Endodermal cell (in vitro differentiated cells): ENCODE data around the gene ZNF787. TPM values are rescaled to one million over a fixed set of nuclear protein-coding genes. Genes with fewer than 3 reads are reported as not detected.

Source experiments
- DNase-seq: peaks from one replicate; pipeline ENCODE4 v3.0.0-alpha.2; 2017
- H3K27ac ChIP-seq: 2 replicates; pipeline ENCODE4 v1.5.1; 2013; ENCODE audit warnings: mild to moderate bottlenecking, low read depth, low read length, moderate library complexity
- H3K27me3 ChIP-seq: 2 replicates; pipeline ENCODE4 v1.6.1; 2013; ENCODE audit warnings: mild to moderate bottlenecking, low read length, moderate library complexity; ENCODE audit not compliant: insufficient read depth, control insufficient read depth, poor library complexity, severe bottlenecking
- H3K36me3 ChIP-seq: 2 replicates; pipeline ENCODE4 v1.7.0; 2013; ENCODE audit warnings: mild to moderate bottlenecking, low read length, moderate library complexity; ENCODE audit not compliant: control insufficient read depth, insufficient read depth
- H3K4me1 ChIP-seq: one replicate; pipeline ENCODE4 v1.7.0; 2013; ENCODE audit warnings: low read length; ENCODE audit not compliant: control insufficient read depth, insufficient read depth
- H3K4me3 ChIP-seq: 2 replicates; pipeline ENCODE4 v1.5.1; 2013; ENCODE audit warnings: mild to moderate bottlenecking, low read length, moderate library complexity
- H3K9ac ChIP-seq: 2 replicates; pipeline ENCODE4 v1.6.1; 2013; ENCODE audit warnings: mild to moderate bottlenecking, low read length, moderate library complexity; ENCODE audit not compliant: poor library complexity, severe bottlenecking; ENCODE audit errors: extremely low read depth
- H3K9me3 ChIP-seq: 2 replicates; pipeline ENCODE4 v1.6.1; 2013; ENCODE audit warnings: mild to moderate bottlenecking, low read length, moderate library complexity; ENCODE audit not compliant: control insufficient read depth
- H3K27ac Mint-ChIP-seq: 2 replicates; pipeline ENCODE4 v1.8.0; 2020; ENCODE audit warnings: mixed read lengths
- H3K27me3 Mint-ChIP-seq: 2 replicates; pipeline ENCODE4 v1.8.0; 2021; ENCODE audit warnings: mild to moderate bottlenecking, mixed read lengths; ENCODE audit not compliant: insufficient read depth
- H3K36me3 Mint-ChIP-seq: 2 replicates; pipeline ENCODE4 v1.8.0; 2020; ENCODE audit warnings: low read depth, mixed read lengths
- H3K4me1 Mint-ChIP-seq: 2 replicates; pipeline ENCODE4 v1.8.0; 2020; ENCODE audit warnings: mixed read lengths
- H3K4me3 Mint-ChIP-seq: 2 replicates; pipeline ENCODE4 v1.8.0; 2020; ENCODE audit warnings: mild to moderate bottlenecking, moderate library complexity, mixed read lengths
- H3K9me3 Mint-ChIP-seq: 2 replicates; pipeline ENCODE4 v1.8.0; 2020; ENCODE audit warnings: mild to moderate bottlenecking, mixed read lengths
- CTCF ChIP-seq: fragments of 200-600 bp; sonication (generic); conservative IDR thresholded peaks from 2 replicates; pipeline ENCODE4 v1.5.0; 2021; ENCODE audit warnings: antibody characterized with exemption, mild to moderate bottlenecking
- WGBS, 2 experiments: methylation state at CpG; one replicate each; pipeline versions ENCODE4 v1.1.5 to v1.1.7; 2013; ENCODE audit warnings: missing lambda C conversion rate in 2 of 2, mixed read lengths in 1 of 2; ENCODE audit not compliant: insufficient coverage in 1 of 2, insufficient read length in 1 of 2; 5-methylcytosine and 5-hydroxymethylcytosine counted together
- total RNA-seq, 2 donors: library from RNA; stranded (reverse); fragmentation: NEBNext Ultra II Directional in 1 of 2; extraction: Animal tissue kit (Norgen Biotek cat#: 25700) in 1 of 2; gene quantifications; 2 replicates in 1 of 2; 3 replicates in 1 of 2; pipeline ENCODE4 v1.2.1, GENCODE V29; 2021

The ZNF787 gene
- total RNA-seq, 2 donors from 2014 or later, result 42.1 to 43.7 TPM

DNA sequence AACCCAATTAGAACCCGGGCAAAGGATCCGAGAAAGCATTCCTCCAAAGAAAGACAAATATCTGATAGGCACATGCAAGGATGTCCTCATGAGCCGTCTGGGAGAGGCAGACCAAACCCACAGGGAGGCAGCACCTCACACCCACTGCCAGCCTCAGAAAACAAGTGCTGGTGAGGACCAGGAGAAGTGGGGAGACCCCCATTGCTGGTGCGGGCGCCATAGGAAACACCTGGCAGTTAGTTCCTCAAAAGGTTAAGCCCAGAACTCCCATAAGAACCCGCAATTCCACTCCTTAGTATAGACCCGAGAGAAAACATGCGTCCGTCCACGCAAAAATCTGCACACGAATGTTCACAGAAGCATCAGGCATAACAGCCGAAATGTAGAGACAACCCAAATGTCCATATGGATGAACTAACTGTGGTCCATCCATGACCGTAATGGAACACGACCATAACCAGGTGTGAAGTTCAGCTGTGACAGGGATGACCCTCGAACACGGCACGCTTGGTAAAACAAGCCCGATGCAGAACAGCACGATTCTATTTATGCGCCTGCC, 7.9 kb downstream of the ZNF787 start:
- Histone ChIP-seq H3K4me1 (peaks cover 5% of the 10 kb centered on the region), H3K27me3 (no peaks in the 10 kb centered on the region), H3K27ac (no peak overlapping the region), H3K4me3 (no peak overlapping the region), H3K36me3 (peaks cover 11% of the 10 kb centered on the region), H3K9ac (no peak overlapping the region), H3K9me3 (no peaks in the 10 kb centered on the region)
- no peak for TF ChIP-seq CTCF
- Mint-ChIP-seq H3K27ac (peak overlapping the region; percentile 76), H3K4me3 (no peak overlapping the region), H3K27me3 (no peaks in the 10 kb centered on the region), H3K4me1 (peaks cover 40% of the 10 kb centered on the region), H3K36me3 (peaks cover 9% of the 10 kb centered on the region), H3K9me3 (no peaks in the 10 kb centered on the region)
- WGBS, 2 experiments, result 89 to 91% methylated on average over 20 of the region's 20 CpGs
- no peak for DNase-seq

GRCh38 chr19:56112313-56112709, 8.8 kb downstream of the ZNF787 start:
- no peak overlapping the region for H3K4me3 ChIP-seq
- no peak for DNase-seq
- Mint-ChIP-seq H3K4me3 (no peak overlapping the region), H3K9me3 (no peaks in the 10 kb centered on the region), H3K36me3 (peaks cover 9% of the 10 kb centered on the region), H3K27me3 (no peaks in the 10 kb centered on the region), H3K4me1 (peaks cover 40% of the 10 kb centered on the region), H3K27ac (peak overlapping the region; percentile 75)
- H3K27me3 ChIP-seq, result no peaks in the 10 kb centered on the region
- H3K9me3 ChIP-seq, result no peaks in the 10 kb centered on the region
- peaks cover 5% of the 10 kb centered on the region for H3K4me1 ChIP-seq
- TF ChIP-seq CTCF, result no peak
- H3K27ac ChIP-seq, result no peak overlapping the region
- H3K9ac ChIP-seq, result no peak overlapping the region
- WGBS, 2 experiments, result 85 to 89% methylated on average over 6 to 10 of the region's 10 CpGs
- H3K36me3 ChIP-seq, result peaks cover 11% of the 10 kb centered on the region

DNA sequence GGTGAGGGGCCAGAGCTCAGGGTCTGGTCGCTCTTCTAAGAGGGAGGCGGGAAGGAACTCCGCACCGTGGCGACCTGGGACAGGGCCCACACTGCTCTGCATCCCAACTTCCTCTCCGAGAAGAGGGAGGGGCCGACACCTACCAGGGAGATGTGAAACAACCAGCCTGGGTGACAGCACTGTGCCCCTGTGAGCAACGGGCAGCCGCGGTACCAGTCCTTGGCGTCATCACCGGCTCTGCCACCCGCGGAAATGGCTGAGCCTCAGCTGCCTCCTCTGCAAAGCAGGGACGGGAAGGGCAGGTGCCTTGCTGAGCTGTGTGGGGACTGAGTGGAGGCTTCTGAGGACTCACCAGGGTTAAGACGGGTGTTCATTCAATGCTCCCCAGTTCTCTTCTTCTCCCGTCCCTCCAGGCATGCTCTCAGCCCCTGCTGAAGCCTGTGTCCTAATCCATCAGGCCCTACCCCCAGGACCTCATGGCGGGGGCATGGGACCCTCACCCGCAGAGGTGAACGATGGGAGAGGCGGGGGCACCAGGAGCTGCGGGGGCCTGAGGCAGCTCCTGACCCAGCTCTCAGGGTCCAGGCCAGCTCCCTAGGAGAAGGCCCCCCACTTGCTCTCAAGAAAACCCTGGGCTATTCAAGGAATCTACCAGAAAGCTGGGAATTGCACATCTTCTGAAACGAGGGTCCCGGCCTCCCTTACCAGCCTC, 9.3 kb downstream of the ZNF787 start:
- Histone ChIP-seq H3K4me1 (peaks cover 5% of the 10 kb centered on the region), H3K4me3 (no peak overlapping the region), H3K36me3 (peaks cover 11% of the 10 kb centered on the region), H3K9ac (no peak overlapping the region), H3K9me3 (no peaks in the 10 kb centered on the region), H3K27me3 (no peaks in the 10 kb centered on the region), H3K27ac (peak overlapping the region; percentile 79)
- Mint-ChIP-seq H3K4me3 (no peak overlapping the region), H3K27ac (no peak overlapping the region), H3K9me3 (no peaks in the 10 kb centered on the region), H3K36me3 (peaks cover 10% of the 10 kb centered on the region), H3K27me3 (no peaks in the 10 kb centered on the region), H3K4me1 (peaks cover 37% of the 10 kb centered on the region)
- no peak for DNase-seq
- 66 to 79% methylated on average over 20 to 24 of the region's 24 CpGs for WGBS, 2 experiments
- no peak for TF ChIP-seq CTCF
